Adrenal gland (tissue), 5 donors: Measurements from ENCODE around the gene SCN4A.

Experiments
- POLR2A ChIP-seq, 2 donors: fragments of 450-650 bp; IDR thresholded peaks; one replicate each; pipeline ENCODE4 v1.6.1; 2017; ENCODE audit warnings: antibody characterized with exemption in 2 of 2, mild to moderate bottlenecking in 2 of 2, moderate library complexity in 1 of 2
- TF ChIP-seq, protein P1 (sequence below), 6 experiments: fragments of 450-650 bp in 4 of 6; fragments of 200-600 bp in 2 of 6; sonication (generic) in 1 of 6; IDR thresholded peaks; 1 replicate in 5 of 6; 2 replicates in 1 of 6; pipeline versions ENCODE4 v1.5.1 to v1.8.0; 2016 to 2021; ENCODE audit warnings: antibody characterized with exemption in 6 of 6, mild to moderate bottlenecking in 2 of 6, moderate library complexity in 1 of 6
- donor health status: DM: no; HTN: no; CAD: no.

DNA sequence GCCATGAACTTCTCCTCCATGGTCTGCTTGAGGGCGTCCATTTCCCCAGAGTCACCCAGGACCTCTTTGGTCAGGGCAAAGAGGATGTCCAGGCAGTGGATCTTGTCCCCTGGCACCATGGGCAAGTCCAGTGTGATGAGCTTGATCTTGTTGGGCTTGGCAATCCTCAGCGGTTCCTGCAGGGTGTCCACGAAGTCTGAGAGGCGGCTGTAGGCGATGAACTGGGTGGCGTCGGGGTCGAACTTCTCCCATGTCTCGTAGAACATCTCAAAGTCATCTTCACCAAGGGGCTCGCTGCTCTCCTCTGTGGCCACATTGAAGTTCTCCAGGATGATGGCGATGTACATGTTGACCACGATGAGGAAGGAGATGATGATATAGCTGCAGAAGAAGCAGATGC lies 31.6 kb downstream of the SCN4A start:
- TF ChIP-seq, protein P1, sequence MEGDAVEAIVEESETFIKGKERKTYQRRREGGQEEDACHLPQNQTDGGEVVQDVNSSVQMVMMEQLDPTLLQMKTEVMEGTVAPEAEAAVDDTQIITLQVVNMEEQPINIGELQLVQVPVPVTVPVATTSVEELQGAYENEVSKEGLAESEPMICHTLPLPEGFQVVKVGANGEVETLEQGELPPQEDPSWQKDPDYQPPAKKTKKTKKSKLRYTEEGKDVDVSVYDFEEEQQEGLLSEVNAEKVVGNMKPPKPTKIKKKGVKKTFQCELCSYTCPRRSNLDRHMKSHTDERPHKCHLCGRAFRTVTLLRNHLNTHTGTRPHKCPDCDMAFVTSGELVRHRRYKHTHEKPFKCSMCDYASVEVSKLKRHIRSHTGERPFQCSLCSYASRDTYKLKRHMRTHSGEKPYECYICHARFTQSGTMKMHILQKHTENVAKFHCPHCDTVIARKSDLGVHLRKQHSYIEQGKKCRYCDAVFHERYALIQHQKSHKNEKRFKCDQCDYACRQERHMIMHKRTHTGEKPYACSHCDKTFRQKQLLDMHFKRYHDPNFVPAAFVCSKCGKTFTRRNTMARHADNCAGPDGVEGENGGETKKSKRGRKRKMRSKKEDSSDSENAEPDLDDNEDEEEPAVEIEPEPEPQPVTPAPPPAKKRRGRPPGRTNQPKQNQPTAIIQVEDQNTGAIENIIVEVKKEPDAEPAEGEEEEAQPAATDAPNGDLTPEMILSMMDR (IDR thresholded peaks at IDR 0.05), result no peak
- no peak for TF ChIP-seq POLR2A (IDR thresholded peaks at IDR 0.05)
